ENCODE results near the gene MAPK10.

GRCh38 chr4:86118711-86119110, 241.1 kb downstream of the MAPK10 start:
- no peak for TF ChIP-seq CTCF (IDR thresholded peaks at IDR 0.05; ENCODE audit: low read depth, low read length, missing input control)
- TF ChIP-seq ATF3 (IDR thresholded peaks at IDR 0.05) = no peak
- TF ChIP-seq HNF4G (IDR thresholded peaks at IDR 0.05) = no peak
- no peak for TF ChIP-seq GABPA (IDR thresholded peaks at IDR 0.05 in 1 of 2, conservative IDR thresholded peaks at IDR 0.05 in 1 of 2)
- TF ChIP-seq RAD21 (IDR thresholded peaks at IDR 0.05) = no peak
- TF ChIP-seq FOXA1 (IDR thresholded peaks at IDR 0.05) = no peak
- no peak for TF ChIP-seq JUND (IDR thresholded peaks at IDR 0.05)
- TF ChIP-seq NR2F2 (IDR thresholded peaks at IDR 0.05) = no peak
- TF ChIP-seq MAX (IDR thresholded peaks at IDR 0.05) = no peak
- TF ChIP-seq REST (IDR thresholded peaks at IDR 0.05) = no peak

All from liver (tissue), 3 donors.